Hematopoietic multipotent progenitor cell (in vitro differentiated cells): Measurements from ENCODE around the gene MICAL3. TPM values are rescaled to one million over a fixed set of nuclear protein-coding genes. Genes with fewer than 3 reads are reported as not detected.

Experiments used
- DNase-seq, 3 donors: peaks; one replicate each; pipeline ENCODE4 v3.0.0-alpha.2; 2011 to 2015; ENCODE audit warnings: low read depth in 2 of 3, low spot score in 2 of 3
- total RNA-seq: library from RNA; depleted of rRNA; stranded (reverse); fragments of >200 nt; gene quantifications from one replicate; pipeline ENCODE4 v1.2.3, GENCODE V29; 2012

Gene MICAL3
- total RNA-seq, 1 donor, result 15.9 TPM

- peak in 2 of 3 donors; percentile 56 to 71 for DNase-seq
These were observed 238.9 kb downstream of the MICAL3 start for GRCh38 chr22:17785185-17786184.

- DNase-seq, result no peak
These were observed 239.6 kb downstream of the MICAL3 start for GRCh38 chr22:17784776-17785175.

- DNase-seq, result no peak
These were observed 240.4 kb downstream of the MICAL3 start for GRCh38 chr22:17783773-17784480.

- no peak for DNase-seq
These were observed 241.0 kb downstream of the MICAL3 start for GRCh38 chr22:17783312-17783711.

- DNase-seq, result no peak
These were observed 241.7 kb downstream of the MICAL3 start for GRCh38 chr22:17782621-17783020.

GRCh38 chr22:17782158-17782557 is 242.2 kb downstream of the MICAL3 start:
- no peak for DNase-seq

GRCh38 chr22:17781319-17782031 is 242.9 kb downstream of the MICAL3 start:
- DNase-seq, result peak in 2 of 3 donors; percentile 86 to 93

GRCh38 chr22:17780741-17781318 is 243.5 kb downstream of the MICAL3 start:
- DNase-seq, result no peak

- DNase-seq, result no peak
These were observed 244.1 kb downstream of the MICAL3 start for GRCh38 chr22:17780116-17780740.

- no peak for DNase-seq
These were observed 244.9 kb downstream of the MICAL3 start for GRCh38 chr22:17779286-17780115.

- no peak for DNase-seq
These were observed 245.9 kb downstream of the MICAL3 start for GRCh38 chr22:17778412-17778976.

GRCh38 chr22:17777717-17778044 is 246.7 kb downstream of the MICAL3 start:
- no peak for DNase-seq

- peak; percentile 51 to 85 (median 82) for DNase-seq
These were observed 247.2 kb downstream of the MICAL3 start for GRCh38 chr22:17777005-17777716.

GRCh38 chr22:17775781-17776465 is 248.4 kb downstream of the MICAL3 start:
- no peak for DNase-seq

GRCh38 chr22:17774926-17775685 is 249.3 kb downstream of the MICAL3 start:
- DNase-seq, result no peak

- DNase-seq, result peak in 2 of 3 donors; percentile 67 to 73
These were observed 250.0 kb downstream of the MICAL3 start, which contains the start of gene BID for GRCh38 chr22:17774206-17774925. Gene BID, minus strand, starts transcription at chr22:17774469. Its CDS starts 24,353 bp downstream, at chr22:17750116.
